Neural progenitor cell (in vitro differentiated cells): Measurements from ENCODE around the gene ZNF600. TPM values are rescaled to one million over a fixed set of nuclear protein-coding genes. Genes with fewer than 3 reads are reported as not detected.
A peak's percentile ranks its signal among the peaks of the same experiment; 100 is the strongest.
"Not testable (repeated sequence)": the region's sequence is repeated elsewhere in the genome, so short reads cannot be mapped to it uniquely, and the experiment has no call there.

Source experiments
- DNase-seq: peaks from one replicate; pipeline ENCODE4 v3.0.0-alpha.2; 2016; ENCODE audit warnings: low spot score
- H2AFZ ChIP-seq: fragments of 200-600 bp; sonication (generic); replicated peaks from 2 replicates; pipeline ENCODE4 v1.6.1; 2016; ENCODE audit warnings: antibody characterized with exemption
- H3F3A ChIP-seq: fragments of 200-600 bp; sonication (generic); 2 replicates; pipeline ENCODE4 v1.6.1; 2016; ENCODE audit warnings: antibody characterized with exemption, low read depth
- H3K27ac ChIP-seq: fragments of 200-600 bp; sonication (generic); 2 replicates; pipeline ENCODE4 v1.5.1; 2016; ENCODE audit warnings: mild to moderate bottlenecking
- H3K27me3 ChIP-seq: fragments of 200-600 bp; sonication (generic); 2 replicates; pipeline ENCODE4 v1.6.1; 2016; ENCODE audit warnings: mild to moderate bottlenecking, moderate library complexity
- H3K36me3 ChIP-seq: fragments of 200-600 bp; sonication (generic); 2 replicates; pipeline ENCODE4 v1.5.1; 2016
- H3K4me1 ChIP-seq: fragments of 200-600 bp; sonication (generic); 2 replicates; pipeline ENCODE4 v1.6.1; 2016; ENCODE audit warnings: mixed run types
- H3K4me2 ChIP-seq: fragments of 200-600 bp; sonication (generic); 2 replicates; pipeline ENCODE4 v1.6.1; 2016
- H3K4me3 ChIP-seq: fragments of 200-600 bp; sonication (generic); 2 replicates; pipeline ENCODE4 v1.5.1; 2016
- H3K79me2 ChIP-seq: fragments of 200-600 bp; sonication (generic); 2 replicates; pipeline ENCODE4 v1.6.1; 2016; ENCODE audit warnings: low read depth
- H3K9ac ChIP-seq: fragments of 200-600 bp; sonication (generic); 2 replicates; pipeline ENCODE4 v1.6.1; 2016
- H3K9me3 ChIP-seq: fragments of 200-600 bp; sonication (generic); 2 replicates; pipeline ENCODE4 v1.5.1; 2016; ENCODE audit warnings: low read depth
- H4K20me1 ChIP-seq: fragments of 200-600 bp; sonication (generic); 2 replicates; pipeline ENCODE4 v1.6.1; 2016; ENCODE audit warnings: low read depth
- H3K27ac Mint-ChIP-seq: 3 replicates; pipeline ENCODE4 v1.8.0; 2021; ENCODE audit warnings: mixed read lengths
- H3K27me3 Mint-ChIP-seq: 2 replicates; pipeline ENCODE4 v1.8.0; 2022; ENCODE audit warnings: low read depth, mild to moderate bottlenecking, inconsistent platforms, moderate library complexity, mixed read lengths; ENCODE audit not compliant: insufficient read depth
- H3K36me3 Mint-ChIP-seq: 3 replicates; pipeline ENCODE4 v1.8.0; 2021; ENCODE audit warnings: mixed read lengths
- H3K4me1 Mint-ChIP-seq: 3 replicates; pipeline ENCODE4 v1.8.0; 2021; ENCODE audit warnings: mixed read lengths
- H3K4me3 Mint-ChIP-seq: 3 replicates; pipeline ENCODE4 v1.8.0; 2021; ENCODE audit warnings: mild to moderate bottlenecking, moderate library complexity, mixed read lengths
- H3K9me3 Mint-ChIP-seq: 3 replicates; pipeline ENCODE4 v1.8.0; 2020; ENCODE audit warnings: mixed read lengths
- EZH2 ChIP-seq: fragments of 200-600 bp; sonication (generic); IDR thresholded peaks from 2 replicates; pipeline ENCODE4 v1.6.1; 2017; ENCODE audit warnings: antibody characterized with exemption, mild to moderate bottlenecking, moderate library complexity
- EZH2phosphoT487 ChIP-seq: fragments of 200-600 bp; sonication (generic); IDR thresholded peaks from 2 replicates; pipeline ENCODE4 v1.6.1; 2017; ENCODE audit warnings: antibody characterized with exemption
- total RNA-seq: library from RNA; depleted of rRNA; stranded (reverse); fragments of >200 nt; gene quantifications from 2 replicates; pipeline ENCODE4 v1.2.3, GENCODE V29; 2015; ENCODE audit warnings: low replicate concordance
- TF ChIP-seq, protein P1 (sequence below): fragments of 200-600 bp; sonication (generic); IDR thresholded peaks from 2 replicates; pipeline ENCODE4 v1.5.1; 2017; ENCODE audit warnings: antibody characterized with exemption, mild to moderate bottlenecking

Gene ZNF600
- total RNA-seq, 1 donor from 2014 or later: 2.7 TPM

DNA sequence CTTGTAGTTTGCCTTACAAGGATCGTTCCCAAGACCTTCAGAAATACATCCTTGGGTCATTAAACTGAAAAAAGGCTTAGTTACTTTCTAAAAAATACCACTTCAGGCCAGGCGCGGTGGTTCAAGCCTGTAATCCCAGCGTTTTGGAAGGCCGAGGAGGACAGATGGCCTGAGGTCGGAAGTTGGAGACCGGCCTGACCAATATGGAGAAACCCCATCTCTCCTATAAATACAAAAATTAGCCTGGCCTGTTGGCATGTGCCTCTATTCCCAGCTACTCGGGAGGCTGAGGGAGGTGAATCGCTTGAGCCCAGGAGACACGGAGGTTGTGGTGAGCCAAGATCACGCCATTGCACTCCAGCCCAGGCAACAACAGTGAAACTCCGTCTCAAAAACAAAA lies 37.1 kb upstream of the ZNF600 start:
- no peak overlapping the region for H3K4me3 Mint-ChIP-seq
- H3K27me3 Mint-ChIP-seq: peaks cover 6% of the 10 kb centered on the region
- Histone ChIP-seq H3K9ac (no peak overlapping the region), H3K36me3 (no peaks in the 10 kb centered on the region), H3K4me2 (no peak overlapping the region), H3K9me3 (no peaks in the 10 kb centered on the region), H3K27me3 (no peaks in the 10 kb centered on the region), H3K27ac (no peak overlapping the region), H2AFZ (no peak overlapping the region), H3K4me1 (no peaks in the 10 kb centered on the region), H4K20me1 (no peaks in the 10 kb centered on the region), H3F3A (no peaks in the 10 kb centered on the region), H3K4me3 (no peak overlapping the region), H3K79me2 (no peaks in the 10 kb centered on the region)
- H3K4me1 Mint-ChIP-seq: peaks cover 4% of the 10 kb centered on the region
- no peak for DNase-seq
- TF ChIP-seq EZH2phosphoT487 (no peak), EZH2 (no peak)
- TF ChIP-seq, protein P1, sequence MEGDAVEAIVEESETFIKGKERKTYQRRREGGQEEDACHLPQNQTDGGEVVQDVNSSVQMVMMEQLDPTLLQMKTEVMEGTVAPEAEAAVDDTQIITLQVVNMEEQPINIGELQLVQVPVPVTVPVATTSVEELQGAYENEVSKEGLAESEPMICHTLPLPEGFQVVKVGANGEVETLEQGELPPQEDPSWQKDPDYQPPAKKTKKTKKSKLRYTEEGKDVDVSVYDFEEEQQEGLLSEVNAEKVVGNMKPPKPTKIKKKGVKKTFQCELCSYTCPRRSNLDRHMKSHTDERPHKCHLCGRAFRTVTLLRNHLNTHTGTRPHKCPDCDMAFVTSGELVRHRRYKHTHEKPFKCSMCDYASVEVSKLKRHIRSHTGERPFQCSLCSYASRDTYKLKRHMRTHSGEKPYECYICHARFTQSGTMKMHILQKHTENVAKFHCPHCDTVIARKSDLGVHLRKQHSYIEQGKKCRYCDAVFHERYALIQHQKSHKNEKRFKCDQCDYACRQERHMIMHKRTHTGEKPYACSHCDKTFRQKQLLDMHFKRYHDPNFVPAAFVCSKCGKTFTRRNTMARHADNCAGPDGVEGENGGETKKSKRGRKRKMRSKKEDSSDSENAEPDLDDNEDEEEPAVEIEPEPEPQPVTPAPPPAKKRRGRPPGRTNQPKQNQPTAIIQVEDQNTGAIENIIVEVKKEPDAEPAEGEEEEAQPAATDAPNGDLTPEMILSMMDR: no peak
- H3K9me3 Mint-ChIP-seq: peaks cover 29% of the 10 kb centered on the region
- H3K36me3 Mint-ChIP-seq: peaks cover 5% of the 10 kb centered on the region
- no peak overlapping the region for H3K27ac Mint-ChIP-seq

DNA sequence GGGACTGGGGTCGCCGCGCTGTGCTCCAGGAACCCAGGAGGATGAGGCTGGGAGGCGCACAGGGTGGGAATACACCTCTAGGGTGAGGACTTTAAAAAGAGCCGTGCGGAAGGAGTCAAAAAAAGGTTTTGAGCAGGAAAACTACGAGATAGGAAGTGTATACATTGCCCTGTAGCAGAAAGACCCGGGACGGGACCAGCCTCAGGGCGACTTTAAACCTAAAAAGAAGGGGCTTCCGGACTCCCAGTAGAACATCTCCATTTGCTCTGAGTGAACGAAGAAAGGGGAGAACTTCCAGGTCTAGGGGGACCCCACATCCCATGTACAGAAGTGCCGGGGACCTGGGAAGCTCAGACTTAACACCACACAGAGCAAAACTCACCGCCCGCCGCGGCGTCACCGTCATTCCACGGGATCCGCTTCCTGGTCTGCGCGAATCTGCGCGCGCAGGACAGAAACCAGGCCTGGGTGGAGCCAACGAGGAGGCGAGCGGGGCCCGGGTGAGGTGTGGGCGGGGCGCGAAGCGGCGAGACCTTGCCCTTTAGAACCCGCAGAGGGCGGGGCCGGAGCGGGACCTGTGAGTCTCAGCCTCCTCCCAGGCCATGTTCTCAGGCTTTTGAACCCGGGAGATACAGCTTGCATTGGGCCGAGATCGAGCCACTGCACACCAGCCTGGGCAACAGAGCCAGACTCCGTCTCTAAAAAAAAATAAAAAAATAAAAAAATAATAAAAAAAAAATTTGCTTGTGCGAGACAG lies 34.8 kb upstream of the ZNF600 start, which contains the start of gene ZNF28:
ZNF28 (minus strand) TSS at position 430 of the 757 bp plus-strand sequence. CDS start 3,675 bp downstream, outside the sequence.
- Mint-ChIP-seq H3K36me3 (peaks cover 18% of the 10 kb centered on the region), H3K9me3 (peaks cover 29% of the 10 kb centered on the region), H3K27ac (peak within 1 kb of the TSS; percentile 40), H3K4me3 (peak within 1 kb of the TSS; percentile 90)
- H3K4me1 ChIP-seq, H4K20me1 ChIP-seq, H3K27me3 Mint-ChIP-seq, H3K79me2 ChIP-seq, H3K36me3 ChIP-seq, H3K9me3 ChIP-seq, H3F3A ChIP-seq, H3K4me1 Mint-ChIP-seq, H3K27ac ChIP-seq, H3K27me3 ChIP-seq: not testable (repeated sequence)
- Histone ChIP-seq H2AFZ (peak within 1 kb of the TSS; percentile 82), H3K4me2 (peak within 1 kb of the TSS; percentile 81), H3K4me3 (peak within 1 kb of the TSS; percentile 90), H3K9ac (peak within 1 kb of the TSS; percentile 55)
- DNase-seq: peak; percentile 64

DNA sequence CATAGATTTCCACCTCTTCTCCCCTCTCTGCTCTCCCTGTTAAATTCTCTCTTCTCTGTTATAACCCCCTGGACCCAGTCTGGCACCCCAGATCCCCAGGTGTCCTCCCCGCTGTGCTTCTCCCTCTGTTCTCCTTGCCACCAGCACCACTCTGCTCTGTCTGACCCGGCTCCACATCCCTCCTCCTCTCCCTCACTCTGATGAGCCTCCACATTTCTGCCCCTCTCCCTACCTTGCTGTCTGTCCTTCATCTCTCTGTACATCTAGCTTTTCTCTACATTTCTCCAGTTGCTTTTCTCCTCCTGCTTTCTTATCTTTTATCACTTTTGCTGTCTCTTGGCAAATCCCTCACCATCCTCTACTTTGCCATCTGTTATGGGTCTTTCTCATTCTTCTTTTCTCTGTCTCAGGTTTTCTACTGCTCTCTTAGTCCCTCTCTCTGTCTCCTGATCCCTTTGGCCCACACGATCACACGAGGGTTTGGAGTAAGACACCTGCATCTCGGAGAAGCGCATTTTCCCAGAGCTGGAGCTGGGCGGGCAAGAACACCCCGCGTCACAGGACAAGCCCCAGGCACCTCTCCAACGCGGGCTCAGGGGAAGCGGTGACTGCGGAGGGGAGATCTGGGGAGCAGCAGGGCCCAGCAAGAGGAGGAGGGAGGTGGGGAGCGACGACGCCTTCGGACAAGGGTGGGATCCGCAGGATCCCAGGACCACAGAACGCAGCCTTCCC lies 34.0 kb upstream of the ZNF600 start:
- Mint-ChIP-seq H3K4me3 (peak overlapping the region; percentile 90), H3K9me3 (peaks cover 26% of the 10 kb centered on the region), H3K27ac (peak overlapping the region; percentile 40), H3K36me3 (peaks cover 18% of the 10 kb centered on the region)
- H3K9me3 ChIP-seq, H3K27me3 ChIP-seq, H3F3A ChIP-seq, H4K20me1 ChIP-seq, H3K79me2 ChIP-seq, H3K4me1 Mint-ChIP-seq, H2AFZ ChIP-seq, H3K27ac ChIP-seq, H3K36me3 ChIP-seq, H3K4me1 ChIP-seq, H3K27me3 Mint-ChIP-seq: not testable (repeated sequence)
- peak overlapping the region; percentile 81 for H3K4me2 ChIP-seq
- H3K9ac ChIP-seq: peak overlapping the region; percentile 55
- DNase-seq: peak; percentile 41
- H3K4me3 ChIP-seq: peak overlapping the region; percentile 90

DNA sequence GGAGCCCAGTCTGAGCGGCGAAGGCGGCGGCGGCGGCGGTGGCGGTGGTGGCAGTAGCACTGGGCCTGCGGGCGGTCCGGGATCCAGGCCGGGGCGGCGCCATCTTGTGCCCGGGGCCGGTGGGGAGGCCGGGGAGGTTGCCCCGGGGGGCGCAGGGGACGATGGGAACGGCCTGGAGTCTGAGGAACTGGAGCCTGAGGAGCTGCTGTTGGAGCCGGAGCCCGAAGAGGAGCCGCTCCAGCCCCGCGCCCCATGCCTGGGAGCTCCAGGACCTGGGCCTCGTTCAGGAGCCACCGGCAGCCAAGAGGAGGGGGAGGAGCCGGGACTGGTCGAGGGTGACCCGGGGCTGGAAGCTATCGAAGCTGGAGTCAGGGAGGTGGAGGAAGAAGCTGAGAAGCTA lies 23.2 kb upstream of the ZNF600 start:
- no peak overlapping the region for H3K27ac Mint-ChIP-seq
- DNase-seq: no peak
- H3K36me3 Mint-ChIP-seq: peaks cover 47% of the 10 kb centered on the region

DNA sequence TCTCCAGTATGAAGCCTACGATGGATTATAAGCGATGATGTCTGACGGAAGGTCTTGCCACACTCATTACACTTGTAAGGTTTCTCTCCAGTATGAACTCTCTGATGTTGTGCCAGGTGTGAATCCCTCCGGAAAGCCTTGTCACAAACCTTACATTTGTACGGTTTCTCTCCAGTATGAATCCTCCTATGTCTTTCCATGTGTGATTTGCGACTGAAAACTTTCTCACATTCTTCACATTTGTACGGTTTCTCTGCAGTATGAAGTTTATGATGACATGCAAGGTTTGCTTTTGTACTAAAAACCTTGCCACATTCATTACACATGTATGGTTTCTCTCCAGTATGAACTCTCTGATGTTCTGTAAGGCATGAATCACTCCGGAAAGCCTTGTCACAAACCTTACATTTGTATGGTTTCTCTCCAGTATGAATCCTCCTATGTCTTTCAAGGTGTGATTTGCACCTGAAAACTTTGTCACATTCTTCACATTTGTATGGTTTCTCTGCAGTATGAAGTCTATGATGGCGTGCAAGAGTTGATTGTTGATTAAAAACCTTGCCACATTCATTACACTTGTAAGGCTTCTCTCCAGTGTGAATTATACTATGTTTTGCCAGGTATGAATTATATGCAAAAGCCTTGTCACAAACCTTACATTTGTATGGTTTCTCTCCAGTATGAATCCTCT lies 13.5 kb upstream of the ZNF600 start:
- H2AFZ ChIP-seq, H3K27ac ChIP-seq, H3K9ac ChIP-seq, H3K4me1 Mint-ChIP-seq, H4K20me1 ChIP-seq, H3K4me1 ChIP-seq, DNase-seq, H3K4me2 ChIP-seq, H3K79me2 ChIP-seq, H3K27me3 ChIP-seq, H3K4me3 ChIP-seq, H3K27me3 Mint-ChIP-seq, H3K4me3 Mint-ChIP-seq, H3K27ac Mint-ChIP-seq, H3F3A ChIP-seq: not testable (repeated sequence)
- peaks cover 20% of the 10 kb centered on the region for H3K9me3 ChIP-seq
- peaks cover 32% of the 10 kb centered on the region for H3K36me3 ChIP-seq
- H3K9me3 Mint-ChIP-seq: peaks cover 79% of the 10 kb centered on the region
- peaks cover 67% of the 10 kb centered on the region for H3K36me3 Mint-ChIP-seq

More for the DNA sequence above, 23.2 kb upstream of the ZNF600 start:
- Mint-ChIP-seq H3K4me3 (no peak overlapping the region), H3K4me1 (no peaks in the 10 kb centered on the region), H3K27me3 (peaks cover 2% of the 10 kb centered on the region), H3K9me3 (peaks cover 39% of the 10 kb centered on the region)
- no peak overlapping the region for H3K4me2 ChIP-seq
- TF ChIP-seq EZH2phosphoT487 (no peak), EZH2 (no peak)
- TF ChIP-seq, protein P1: no peak
- no peaks in the 10 kb centered on the region for H3K79me2 ChIP-seq
- H3K36me3 ChIP-seq: no peaks in the 10 kb centered on the region
- no peak overlapping the region for H3K9ac ChIP-seq
- H2AFZ ChIP-seq: no peak overlapping the region
- H3K4me1 ChIP-seq: no peaks in the 10 kb centered on the region
- no peaks in the 10 kb centered on the region for H3K27me3 ChIP-seq
- H4K20me1 ChIP-seq: no peaks in the 10 kb centered on the region
- no peaks in the 10 kb centered on the region for H3F3A ChIP-seq
- H3K9me3 ChIP-seq: no peaks in the 10 kb centered on the region
- H3K4me3 ChIP-seq: no peak overlapping the region
- H3K27ac ChIP-seq: no peak overlapping the region
